ENCODE measurements around the gene FOLR1.

Gene FOLR1

DNA sequence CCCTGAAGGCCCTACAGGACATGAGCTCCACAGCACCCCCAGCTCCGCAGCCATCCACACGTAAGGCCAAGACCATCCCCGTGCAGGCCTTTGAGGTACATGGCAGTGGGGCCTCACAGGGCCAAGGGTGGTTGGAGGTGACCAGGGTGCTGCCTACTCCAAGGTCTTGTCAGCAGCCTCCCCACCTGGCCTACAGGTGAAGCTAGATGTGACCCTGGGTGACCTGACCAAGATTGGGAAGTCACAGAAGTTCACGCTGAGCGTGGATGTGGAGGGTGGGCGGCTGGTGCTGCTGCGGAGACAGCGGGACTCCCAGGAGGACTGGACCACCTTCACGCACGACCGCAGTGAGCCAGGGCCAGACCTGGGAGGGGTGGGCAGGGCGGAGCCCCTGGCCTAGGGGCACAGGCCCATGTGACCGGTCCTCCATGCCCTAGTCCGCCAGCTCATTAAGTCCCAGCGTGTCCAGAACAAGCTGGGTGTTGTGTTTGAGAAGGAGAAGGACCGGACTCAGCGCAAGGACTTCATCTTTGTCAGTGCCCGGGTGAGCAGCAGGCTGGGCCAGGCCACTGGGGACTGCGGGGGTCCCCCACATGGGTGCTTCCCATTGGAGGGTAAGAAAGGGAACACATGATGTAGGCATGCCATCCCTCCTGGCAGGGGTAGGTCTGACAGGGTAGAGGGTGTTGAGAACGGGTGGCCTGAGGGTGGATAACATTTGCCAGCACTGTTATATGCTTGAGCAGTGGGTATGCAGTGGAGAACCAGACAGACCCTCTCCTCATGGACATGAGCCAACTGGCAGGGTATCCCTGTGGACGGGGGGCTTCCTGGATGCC lies 38.2 kb downstream of the FOLR1 start:
- Histone ChIP-seq H3K4me3 (ENCODE audit: low read length, poor library complexity, severe bottlenecking) (no peak overlapping the region), H2AFZ (ENCODE audit: low read length) (no peak overlapping the region), H3K9me2 (replicated peaks; ENCODE audit: low read depth, low read length) (no peaks in the 10 kb centered on the region), H3K9ac (ENCODE audit: low read depth, low read length, poor library complexity, severe bottlenecking) (no peak overlapping the region), H3F3A (ENCODE audit: low read depth) (no peaks in the 10 kb centered on the region), H4K20me1 (ENCODE audit: insufficient read depth, low read length, poor library complexity, severe bottlenecking) (peaks cover 22% of the 10 kb centered on the region), H3K4me1 (ENCODE audit: insufficient read depth, low read length, poor library complexity, severe bottlenecking) (peaks cover 20% of the 10 kb centered on the region), H3K9me3 (ENCODE audit: insufficient read depth, low read depth, low read length) (no peaks in the 10 kb centered on the region), H3K4me2 (ENCODE audit: low read depth, low read length, poor library complexity, severe bottlenecking) (no peak overlapping the region), H3K36me3 (ENCODE audit: insufficient read depth, low read length) (peaks cover 62% of the 10 kb centered on the region; the same call in 1 of the 2 replicates), H3K27me3 (ENCODE audit: insufficient read depth, low read length, poor library complexity, severe bottlenecking) (no peaks in the 10 kb centered on the region), H3K79me2 (ENCODE audit: insufficient read depth, low read length) (peaks cover 25% of the 10 kb centered on the region)
- TF ChIP-seq, protein P1, sequence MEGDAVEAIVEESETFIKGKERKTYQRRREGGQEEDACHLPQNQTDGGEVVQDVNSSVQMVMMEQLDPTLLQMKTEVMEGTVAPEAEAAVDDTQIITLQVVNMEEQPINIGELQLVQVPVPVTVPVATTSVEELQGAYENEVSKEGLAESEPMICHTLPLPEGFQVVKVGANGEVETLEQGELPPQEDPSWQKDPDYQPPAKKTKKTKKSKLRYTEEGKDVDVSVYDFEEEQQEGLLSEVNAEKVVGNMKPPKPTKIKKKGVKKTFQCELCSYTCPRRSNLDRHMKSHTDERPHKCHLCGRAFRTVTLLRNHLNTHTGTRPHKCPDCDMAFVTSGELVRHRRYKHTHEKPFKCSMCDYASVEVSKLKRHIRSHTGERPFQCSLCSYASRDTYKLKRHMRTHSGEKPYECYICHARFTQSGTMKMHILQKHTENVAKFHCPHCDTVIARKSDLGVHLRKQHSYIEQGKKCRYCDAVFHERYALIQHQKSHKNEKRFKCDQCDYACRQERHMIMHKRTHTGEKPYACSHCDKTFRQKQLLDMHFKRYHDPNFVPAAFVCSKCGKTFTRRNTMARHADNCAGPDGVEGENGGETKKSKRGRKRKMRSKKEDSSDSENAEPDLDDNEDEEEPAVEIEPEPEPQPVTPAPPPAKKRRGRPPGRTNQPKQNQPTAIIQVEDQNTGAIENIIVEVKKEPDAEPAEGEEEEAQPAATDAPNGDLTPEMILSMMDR (conservative IDR thresholded peaks at IDR 0.05; ENCODE audit: low read length) = no peak
- no peak for TF ChIP-seq EZH2phosphoT487 (IDR thresholded peaks at IDR 0.05; ENCODE audit: borderline replicate concordance)

DNA sequence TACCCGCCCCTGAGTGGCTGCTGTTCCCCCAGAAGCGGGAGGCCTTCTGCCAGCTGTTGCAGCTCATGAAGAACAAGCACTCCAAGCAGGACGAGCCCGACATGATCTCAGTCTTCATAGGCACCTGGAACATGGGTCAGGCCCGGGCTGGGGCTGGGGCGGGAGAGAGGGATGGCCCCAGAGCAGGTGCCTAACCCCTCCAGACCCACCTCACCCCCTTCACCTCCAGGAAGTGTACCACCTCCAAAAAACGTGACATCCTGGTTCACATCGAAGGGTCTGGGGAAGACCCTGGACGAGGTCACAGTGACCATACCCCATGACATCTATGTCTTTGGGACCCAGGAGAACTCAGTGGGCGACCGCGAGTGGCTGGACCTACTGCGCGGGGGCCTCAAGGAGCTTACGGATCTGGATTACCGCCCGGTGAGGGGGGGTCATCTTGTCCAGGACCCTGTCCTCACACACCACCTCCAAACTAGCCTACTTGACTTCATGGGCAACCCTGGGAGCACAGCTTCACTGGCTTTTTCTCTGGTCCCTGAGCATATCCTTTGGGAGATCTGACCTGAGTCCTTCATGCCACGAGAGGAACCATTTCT lies 38.9 kb downstream of the FOLR1 start:
- Histone ChIP-seq H3F3A (ENCODE audit: low read depth) (no peaks in the 10 kb centered on the region), H3K9me2 (replicated peaks; ENCODE audit: low read depth, low read length) (no peaks in the 10 kb centered on the region), H3K4me2 (ENCODE audit: low read depth, low read length, poor library complexity, severe bottlenecking) (no peak overlapping the region), H3K4me1 (ENCODE audit: insufficient read depth, low read length, poor library complexity, severe bottlenecking) (peaks cover 12% of the 10 kb centered on the region), H3K36me3 (ENCODE audit: insufficient read depth, low read length) (peaks cover 67% of the 10 kb centered on the region; the same call in 1 of the 2 replicates), H3K27me3 (ENCODE audit: insufficient read depth, low read length, poor library complexity, severe bottlenecking) (no peaks in the 10 kb centered on the region), H3K79me2 (ENCODE audit: insufficient read depth, low read length) (peaks cover 17% of the 10 kb centered on the region), H3K9me3 (ENCODE audit: insufficient read depth, low read depth, low read length) (no peaks in the 10 kb centered on the region), H4K20me1 (ENCODE audit: insufficient read depth, low read length, poor library complexity, severe bottlenecking) (peaks cover 15% of the 10 kb centered on the region), H3K4me3 (ENCODE audit: low read length, poor library complexity, severe bottlenecking) (no peak overlapping the region), H3K9ac (ENCODE audit: low read depth, low read length, poor library complexity, severe bottlenecking) (no peak overlapping the region), H2AFZ (ENCODE audit: low read length) (no peak overlapping the region)
- TF ChIP-seq, protein P1 (conservative IDR thresholded peaks at IDR 0.05; ENCODE audit: low read length) = no peak

DNA sequence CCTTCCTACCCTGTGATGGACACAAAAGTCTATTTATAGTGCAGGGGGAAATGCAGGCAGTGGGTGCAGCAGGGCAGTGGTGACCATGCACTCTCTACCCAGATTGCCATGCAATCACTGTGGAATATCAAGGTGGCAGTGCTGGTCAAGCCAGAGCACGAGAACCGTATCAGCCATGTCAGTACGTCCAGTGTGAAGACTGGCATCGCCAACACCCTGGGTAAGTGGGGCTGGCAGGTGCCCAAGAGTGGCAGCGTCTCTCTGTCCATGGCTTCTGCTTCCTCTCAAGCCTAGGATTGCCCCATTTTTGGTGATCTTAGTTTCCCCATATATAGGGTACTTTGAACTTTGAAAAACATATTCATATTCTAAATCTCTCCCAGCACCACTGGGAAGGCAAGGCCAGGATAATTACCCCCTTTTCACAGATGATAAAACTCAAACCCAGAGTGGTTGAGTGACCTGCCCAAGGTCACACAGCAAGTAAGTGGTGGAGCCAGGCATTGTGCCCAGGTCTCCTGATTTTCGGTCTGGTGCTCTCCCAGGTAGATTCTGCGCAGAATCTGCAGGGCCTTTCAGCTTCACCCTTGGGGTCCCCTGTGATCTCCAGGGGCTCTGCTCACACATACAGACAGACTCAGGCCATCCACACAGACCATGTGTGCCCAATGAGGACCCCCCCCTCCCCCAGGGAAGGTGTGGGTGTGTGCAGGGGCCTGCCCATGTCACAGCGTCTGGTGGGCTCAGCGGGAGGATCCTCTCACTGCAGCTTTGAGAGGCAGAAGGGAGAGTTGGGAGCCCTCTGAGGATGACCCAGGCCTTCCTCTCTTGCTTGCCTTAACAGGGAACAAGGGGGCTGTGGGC lies 39.7 kb downstream of the FOLR1 start:
- Histone ChIP-seq H4K20me1 (ENCODE audit: insufficient read depth, low read length, poor library complexity, severe bottlenecking) (peaks cover 7% of the 10 kb centered on the region), H3K9me3 (ENCODE audit: insufficient read depth, low read depth, low read length) (no peaks in the 10 kb centered on the region), H3K4me2 (ENCODE audit: low read depth, low read length, poor library complexity, severe bottlenecking) (no peak overlapping the region), H3K4me3 (ENCODE audit: low read length, poor library complexity, severe bottlenecking) (no peak overlapping the region), H3K27me3 (ENCODE audit: insufficient read depth, low read length, poor library complexity, severe bottlenecking) (no peaks in the 10 kb centered on the region), H3K9me2 (replicated peaks; ENCODE audit: low read depth, low read length) (no peaks in the 10 kb centered on the region), H3K79me2 (ENCODE audit: insufficient read depth, low read length) (peaks cover 10% of the 10 kb centered on the region), H3F3A (ENCODE audit: low read depth) (peaks cover 3% of the 10 kb centered on the region; the same call in 1 of the 2 replicates), H3K4me1 (ENCODE audit: insufficient read depth, low read length, poor library complexity, severe bottlenecking) (peaks cover 6% of the 10 kb centered on the region), H3K9ac (ENCODE audit: low read depth, low read length, poor library complexity, severe bottlenecking) (no peak overlapping the region), H2AFZ (ENCODE audit: low read length) (no peak overlapping the region), H3K36me3 (ENCODE audit: insufficient read depth, low read length) (peaks cover 75% of the 10 kb centered on the region; the same call in 1 of the 2 replicates)
- TF ChIP-seq, protein P1 (conservative IDR thresholded peaks at IDR 0.05; ENCODE audit: low read length) = no peak
- no peak for TF ChIP-seq EZH2phosphoT487 (IDR thresholded peaks at IDR 0.05; ENCODE audit: borderline replicate concordance)
